NT2/D1 (cell line): ENCODE results near the gene ACO2.

Experiments
- SUZ12 ChIP-seq: IDR thresholded peaks from 2 replicates; pipeline ENCODE4 v1.6.1; 2011; ENCODE audit not compliant: insufficient read length, insufficient read depth; ENCODE audit errors: extremely low read depth
- YY1 ChIP-seq: IDR thresholded peaks from 2 replicates; pipeline ENCODE4 v1.6.1; 2011; ENCODE audit not compliant: insufficient read length, insufficient read depth
- ZNF274 ChIP-seq: IDR thresholded peaks from 2 replicates; pipeline ENCODE4 v1.6.1; 2011; ENCODE audit warnings: mild to moderate bottlenecking, low read depth, low read length

DNA sequence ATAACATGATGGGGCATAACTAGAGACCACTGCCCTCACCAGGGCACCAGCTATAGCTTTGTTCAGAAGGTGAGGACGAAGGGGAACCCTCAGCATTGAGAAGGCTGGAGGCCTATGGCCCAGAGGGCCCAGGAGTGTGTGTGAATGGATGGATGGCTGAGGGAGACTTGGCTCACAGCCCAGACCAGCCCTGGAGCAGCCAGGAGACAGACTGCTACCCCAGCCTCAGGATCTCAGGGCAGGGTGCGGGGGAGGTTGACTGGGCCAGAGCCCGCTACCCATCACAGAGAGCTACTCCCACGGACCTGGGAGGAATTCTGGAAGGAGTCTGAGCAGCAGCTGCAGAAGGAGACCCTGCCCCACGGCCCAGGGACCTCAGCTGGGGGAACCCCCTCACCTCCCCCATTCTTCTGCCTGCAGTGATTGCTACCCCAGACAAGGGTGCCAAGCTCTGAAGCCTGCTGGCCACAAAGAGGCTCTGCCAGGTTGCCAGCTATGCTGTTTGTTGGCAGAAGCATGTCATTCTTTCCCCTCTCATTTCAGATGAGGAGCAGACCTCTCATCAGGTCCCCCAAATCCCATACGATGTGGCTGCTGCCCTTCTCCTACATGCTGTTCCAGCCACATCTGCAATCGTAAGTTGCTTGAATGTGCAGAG is 86.5 kb downstream of the ACO2 start:
- TF ChIP-seq ZNF274 = no peak
- no peak for TF ChIP-seq YY1
- no peak for TF ChIP-seq SUZ12
